ENCODE measurements around the gene FRMPD2.

The FRMPD2 gene

GRCh38 chr10:48279081-48279751, 4.7 kb upstream of the FRMPD2 start:
- Histone ChIP-seq H3K18ac (ENCODE audit: low read length) (no peak overlapping the region), H3K36me3 (replicated peaks in 1 of 2; ENCODE audit: control insufficient read depth in 2 of 2, insufficient read depth in 2 of 2, low read length in 2 of 2) (no peaks in the 10 kb centered on the region), H2AFZ (ENCODE audit: low read length) (no peak overlapping the region), H3K79me1 (ENCODE audit: low read depth, low read length) (no peaks in the 10 kb centered on the region), H3K27ac (replicated peaks; ENCODE audit: low read length) (no peak overlapping the region), H3K9ac (ENCODE audit: low read depth, low read length, poor library complexity) (no peak overlapping the region), H4K91ac (ENCODE audit: low read depth, low read length, poor library complexity) (no peak overlapping the region), H3K4me3 (ENCODE audit: low read length in 2 of 2) (no peak overlapping the region), H3K9me3 (replicated peaks in 1 of 2; ENCODE audit: control insufficient read depth in 2 of 2, insufficient read depth in 1 of 2, low read depth in 1 of 2, low read length in 2 of 2) (peaks cover 3 to 6% of the 10 kb centered on the region in 2 donors), H2AK5ac (ENCODE audit: low read depth, low read length) (no peak overlapping the region), H3K23ac (ENCODE audit: low read depth, low read length, poor library complexity) (no peak overlapping the region), H3K4me2 (ENCODE audit: insufficient read depth, low read length, poor library complexity, severe bottlenecking) (no peak overlapping the region), H2BK12ac (ENCODE audit: low read length) (no peak overlapping the region), H3K14ac (ENCODE audit: low read length) (no peak overlapping the region), H3K27me3 (ENCODE audit: control insufficient read depth in 3 of 3, insufficient read depth in 3 of 3, low read depth in 1 of 3, low read length in 3 of 3) (no peaks in the 10 kb centered on the region), H3K4ac (ENCODE audit: low read length) (no peak overlapping the region), H2BK15ac (ENCODE audit: low read length) (no peak overlapping the region), H2BK120ac (ENCODE audit: low read depth, low read length) (no peak overlapping the region), H3K4me1 (ENCODE audit: control insufficient read depth in 2 of 2, insufficient read depth in 1 of 2, low read depth in 1 of 2, low read length in 2 of 2) (peaks cover 2 to 7% of the 10 kb centered on the region in 2 donors), H2BK5ac (ENCODE audit: low read length) (no peak overlapping the region), H4K8ac (ENCODE audit: low read depth, low read length) (no peak overlapping the region)
- no peak for DNase-seq (ENCODE audit: low spot score)
- no CpG with 5 or more reads among the region's 2 CpGs for WGBS, 2 donors (ENCODE audit: extremely low coverage in 2 of 2, insufficient read length in 2 of 2, insufficient replicate concordance in 1 of 2)

GRCh38 chr10:48277093-48277492, 2.6 kb upstream of the FRMPD2 start:
- Histone ChIP-seq H3K23ac (ENCODE audit: low read depth, low read length, poor library complexity) (no peak overlapping the region), H3K27me3 (ENCODE audit: control insufficient read depth in 3 of 3, insufficient read depth in 3 of 3, low read depth in 1 of 3, low read length in 3 of 3) (no peaks in the 10 kb centered on the region), H3K36me3 (replicated peaks in 1 of 2; ENCODE audit: control insufficient read depth in 2 of 2, insufficient read depth in 2 of 2, low read length in 2 of 2) (no peaks in the 10 kb centered on the region), H3K4ac (ENCODE audit: low read length) (no peak overlapping the region), H3K4me1 (ENCODE audit: control insufficient read depth in 2 of 2, insufficient read depth in 1 of 2, low read depth in 1 of 2, low read length in 2 of 2) (peaks cover 2 to 7% of the 10 kb centered on the region in 2 donors), H3K4me3 (ENCODE audit: low read length in 2 of 2) (no peak overlapping the region), H3K9ac (ENCODE audit: low read depth, low read length, poor library complexity) (no peak overlapping the region), H2AFZ (ENCODE audit: low read length) (no peak overlapping the region), H3K18ac (ENCODE audit: low read length) (no peak overlapping the region), H2BK12ac (ENCODE audit: low read length) (no peak overlapping the region), H3K27ac (replicated peaks; ENCODE audit: low read length) (no peak overlapping the region), H4K8ac (ENCODE audit: low read depth, low read length) (no peak overlapping the region), H3K4me2 (ENCODE audit: insufficient read depth, low read length, poor library complexity, severe bottlenecking) (no peak overlapping the region), H3K14ac (ENCODE audit: low read length) (no peak overlapping the region), H2AK5ac (ENCODE audit: low read depth, low read length) (no peak overlapping the region), H3K79me1 (ENCODE audit: low read depth, low read length) (no peaks in the 10 kb centered on the region), H2BK15ac (ENCODE audit: low read length) (no peak overlapping the region), H2BK5ac (ENCODE audit: low read length) (no peak overlapping the region), H4K91ac (ENCODE audit: low read depth, low read length, poor library complexity) (no peak overlapping the region), H2BK120ac (ENCODE audit: low read depth, low read length) (no peak overlapping the region), H3K9me3 (replicated peaks in 1 of 2; ENCODE audit: control insufficient read depth in 2 of 2, insufficient read depth in 1 of 2, low read depth in 1 of 2, low read length in 2 of 2) (no peaks in the 10 kb centered on the region)
- WGBS, 2 donors (ENCODE audit: extremely low coverage in 2 of 2, insufficient read length in 2 of 2, insufficient replicate concordance in 1 of 2) = no CpG with 5 or more reads among the region's 1 CpG
- DNase-seq (ENCODE audit: low spot score) = no peak

DNA sequence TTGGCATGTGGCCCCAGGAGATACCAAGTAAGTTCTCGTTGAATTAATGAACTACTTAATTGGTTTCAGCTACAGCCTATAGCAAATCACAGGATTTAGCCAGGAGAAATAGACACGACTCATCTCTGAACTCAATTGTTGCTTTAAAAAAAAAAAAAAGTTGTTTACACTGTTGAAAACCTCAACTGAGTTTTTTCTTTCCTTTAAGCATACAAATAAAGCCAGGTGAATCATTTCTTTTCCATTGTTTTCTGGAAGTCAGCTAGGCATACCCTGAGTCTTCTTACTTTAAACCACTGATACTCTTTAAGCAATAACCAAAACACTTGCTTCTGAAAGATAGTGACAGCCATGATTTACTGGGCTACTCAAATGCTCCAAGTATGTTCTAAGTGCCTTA, 755 bp downstream of the FRMPD2 start:
- no peak overlapping the region for H2AK5ac ChIP-seq (ENCODE audit: low read depth, low read length)
- H3K4me1 ChIP-seq (ENCODE audit: control insufficient read depth in 2 of 2, insufficient read depth in 1 of 2, low read depth in 1 of 2, low read length in 2 of 2) = peaks cover 2 to 8% of the 10 kb centered on the region in 2 donors
- H2AFZ ChIP-seq (ENCODE audit: low read length) = no peak overlapping the region
- no peak overlapping the region for H4K91ac ChIP-seq (ENCODE audit: low read depth, low read length, poor library complexity)
- no CpG with 5 or more reads among the region's 2 CpGs for WGBS, 2 donors (ENCODE audit: extremely low coverage in 2 of 2, insufficient read length in 2 of 2, insufficient replicate concordance in 1 of 2)
- H3K27me3 ChIP-seq (ENCODE audit: control insufficient read depth in 3 of 3, insufficient read depth in 3 of 3, low read depth in 1 of 3, low read length in 3 of 3) = peaks cover 0 to 6% (median 0%) of the 10 kb centered on the region in 3 experiments
- no peak overlapping the region for H3K4me2 ChIP-seq (ENCODE audit: insufficient read depth, low read length, poor library complexity, severe bottlenecking)
- no peak overlapping the region for H3K9ac ChIP-seq (ENCODE audit: low read depth, low read length, poor library complexity)
- H3K79me1 ChIP-seq (ENCODE audit: low read depth, low read length) = no peaks in the 10 kb centered on the region
- DNase-seq (ENCODE audit: low spot score) = no peak
- no peaks in the 10 kb centered on the region for H3K36me3 ChIP-seq (replicated peaks in 1 of 2; ENCODE audit: control insufficient read depth in 2 of 2, insufficient read depth in 2 of 2, low read length in 2 of 2)
- no peak overlapping the region for H3K18ac ChIP-seq (ENCODE audit: low read length)
- no peak overlapping the region for H2BK5ac ChIP-seq (ENCODE audit: low read length)
- H3K4me3 ChIP-seq (ENCODE audit: low read length in 2 of 2) = no peak overlapping the region
- no peak overlapping the region for H3K27ac ChIP-seq (replicated peaks; ENCODE audit: low read length)
- no peak overlapping the region for H2BK15ac ChIP-seq (ENCODE audit: low read length)
- no peak overlapping the region for H3K23ac ChIP-seq (ENCODE audit: low read depth, low read length, poor library complexity)
- no peak overlapping the region for H2BK120ac ChIP-seq (ENCODE audit: low read depth, low read length)
- H3K9me3 ChIP-seq (replicated peaks in 1 of 2; ENCODE audit: control insufficient read depth in 2 of 2, insufficient read depth in 1 of 2, low read depth in 1 of 2, low read length in 2 of 2) = no peaks in the 10 kb centered on the region
- no peak overlapping the region for H3K14ac ChIP-seq (ENCODE audit: low read length)
- H3K4ac ChIP-seq (ENCODE audit: low read length) = no peak overlapping the region
- H4K8ac ChIP-seq (ENCODE audit: low read depth, low read length) = no peak overlapping the region
- H2BK12ac ChIP-seq (ENCODE audit: low read length) = no peak overlapping the region

DNA sequence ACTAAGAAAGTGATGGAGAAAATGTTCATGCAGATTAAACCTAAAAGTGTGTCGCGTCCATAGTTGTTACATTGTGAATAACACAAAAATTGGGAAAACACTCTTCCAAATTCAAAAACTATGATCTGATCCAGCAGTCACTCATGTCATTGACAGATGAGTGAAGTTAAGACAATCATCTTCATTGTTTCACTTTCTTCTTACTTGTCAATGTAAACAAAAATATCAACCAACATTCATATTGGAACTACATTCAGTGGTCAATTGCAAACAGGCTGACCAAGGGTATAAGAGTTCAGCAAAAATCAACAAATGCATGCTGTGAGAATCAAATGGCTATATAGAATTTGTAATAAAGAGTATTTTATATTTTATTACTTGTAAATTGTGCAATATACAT, 1.8 kb downstream of the FRMPD2 start:
- H3K4ac ChIP-seq (ENCODE audit: low read length) = no peak overlapping the region
- no peak overlapping the region for H2BK15ac ChIP-seq (ENCODE audit: low read length)
- H4K8ac ChIP-seq (ENCODE audit: low read depth, low read length) = no peak overlapping the region
- H2AK5ac ChIP-seq (ENCODE audit: low read depth, low read length) = no peak overlapping the region
- no peak overlapping the region for H3K4me2 ChIP-seq (ENCODE audit: insufficient read depth, low read length, poor library complexity, severe bottlenecking)
- no peak overlapping the region for H3K14ac ChIP-seq (ENCODE audit: low read length)
- H3K18ac ChIP-seq (ENCODE audit: low read length) = no peak overlapping the region
- no peaks in the 10 kb centered on the region for H3K79me1 ChIP-seq (ENCODE audit: low read depth, low read length)
- H2BK5ac ChIP-seq (ENCODE audit: low read length) = no peak overlapping the region
- H3K23ac ChIP-seq (ENCODE audit: low read depth, low read length, poor library complexity) = no peak overlapping the region
- H3K4me3 ChIP-seq (ENCODE audit: low read length in 2 of 2) = no peak overlapping the region
- H2AFZ ChIP-seq (ENCODE audit: low read length) = no peak overlapping the region
- H3K27me3 ChIP-seq (ENCODE audit: control insufficient read depth in 3 of 3, insufficient read depth in 3 of 3, low read depth in 1 of 3, low read length in 3 of 3) = peaks cover 0 to 6% (median 0%) of the 10 kb centered on the region in 3 experiments
- DNase-seq (ENCODE audit: low spot score) = no peak
- no peak overlapping the region for H2BK12ac ChIP-seq (ENCODE audit: low read length)
- WGBS, 2 donors (ENCODE audit: extremely low coverage in 2 of 2, insufficient read length in 2 of 2, insufficient replicate concordance in 1 of 2) = no CpG with 5 or more reads among the region's 2 CpGs
- no peaks in the 10 kb centered on the region for H3K36me3 ChIP-seq (replicated peaks in 1 of 2; ENCODE audit: control insufficient read depth in 2 of 2, insufficient read depth in 2 of 2, low read length in 2 of 2)
- no peak overlapping the region for H2BK120ac ChIP-seq (ENCODE audit: low read depth, low read length)
- H4K91ac ChIP-seq (ENCODE audit: low read depth, low read length, poor library complexity) = no peak overlapping the region
- no peaks in the 10 kb centered on the region for H3K9me3 ChIP-seq (replicated peaks in 1 of 2; ENCODE audit: control insufficient read depth in 2 of 2, insufficient read depth in 1 of 2, low read depth in 1 of 2, low read length in 2 of 2)
- H3K9ac ChIP-seq (ENCODE audit: low read depth, low read length, poor library complexity) = no peak overlapping the region
- peaks cover 2 to 8% of the 10 kb centered on the region in 2 donors for H3K4me1 ChIP-seq (ENCODE audit: control insufficient read depth in 2 of 2, insufficient read depth in 1 of 2, low read depth in 1 of 2, low read length in 2 of 2)
- H3K27ac ChIP-seq (replicated peaks; ENCODE audit: low read length) = no peak overlapping the region

Data from neuronal stem cell (in vitro differentiated cells).